HepG2 (cell line): ENCODE measurements around the gene TGM2. TPM values are rescaled to one million over a fixed set of nuclear protein-coding genes. Genes with fewer than 3 reads are reported as not detected.
A peak's percentile ranks its signal among the peaks of the same experiment; 100 is the strongest.

Source experiments
- ATAC-seq: fragments of 200-7000 bp; cut with Tn5 transposase; 3 replicates; pipeline ENCODE4 v1.9.1; 2020; ENCODE audit warnings: mild to moderate bottlenecking, moderate library complexity
- BruUV-seq: library from RNA; stranded (reverse); fragments of 400-500 nt; replicated peaks from 2 replicates; lab custom pipeline; 2021; lab: Mats Ljungman, UMichigan
- CTCF ChIA-PET: fragments of 300-600 bp; formaldehyde crosslinking; extraction: SDS; loops from one replicate; lab custom pipeline; 2021; ENCODE audit warnings: low total read pairs, inconsistent platforms, low intra/inter-chr PET ratio; lab: Yijun Ruan, JAX
- POLR2A ChIA-PET: fragments of 350-600 bp; sonication (Branson Sonifier 250); formaldehyde crosslinking; loops from one replicate; lab custom pipeline; 2020; ENCODE audit warnings: antibody characterized with exemption, inconsistent platforms; lab: Yijun Ruan, JAX
- DNase-seq: peaks from one replicate; pipeline ENCODE4 v3.0.0-alpha.2; 2015; ENCODE audit warnings: low spot score
- FAIRE-seq: peaks from 3 replicates; lab custom pipeline; 2011; peaks lifted over from hg19 to GRCh38; lab: Jason Lieb, UNC
- H2AFZ ChIP-seq: one replicate; pipeline ENCODE4 v1.6.1; 2011; ENCODE audit warnings: low read length, inconsistent platforms
- H3K27ac ChIP-seq: fragments of 300-600 bp; 3 replicates; pipeline ENCODE4 v1.8.0; 2011; ENCODE audit warnings: mixed run types, mild to moderate bottlenecking, mixed read lengths, low read length, inconsistent platforms; ENCODE audit not compliant: insufficient read depth; ENCODE audit errors: extremely low read length
- H3K27me3 ChIP-seq, 2 experiments: fragments of 200-600 bp in 1 of 2; 2 replicates in 1 of 2; 3 replicates in 1 of 2; pipeline versions ENCODE4 v1.6.0 to v1.8.0; 2011; ENCODE audit warnings: low read length in 2 of 2, mild to moderate bottlenecking in 2 of 2, moderate library complexity in 2 of 2, inconsistent platforms in 1 of 2; ENCODE audit not compliant: insufficient read depth in 2 of 2, control insufficient read depth in 1 of 2
- H3K36me3 ChIP-seq, 2 experiments: fragments of 200-600 bp in 1 of 2; replicated peaks in 1 of 2; 2 replicates in 1 of 2; 3 replicates in 1 of 2; pipeline versions ENCODE4 v1.5.1 to v1.8.0; 2011; ENCODE audit warnings: low read length in 2 of 2, inconsistent platforms in 1 of 2; ENCODE audit not compliant: insufficient read depth in 2 of 2, control insufficient read depth in 1 of 2
- H3K4me1 ChIP-seq: 2 replicates; pipeline ENCODE4 v1.5.1; 2012; ENCODE audit warnings: low read length, inconsistent platforms; ENCODE audit not compliant: insufficient read depth
- H3K4me2 ChIP-seq: 2 replicates; pipeline ENCODE4 v1.6.0; 2011; ENCODE audit warnings: low read depth, low read length, inconsistent platforms
- H3K4me3 ChIP-seq, 3 experiments: fragments of 200-600 bp in 1 of 3; sonication (generic), shearing (Covaris generic) in 1 of 3; replicated peaks in 1 of 3; 2 replicates each; pipeline ENCODE4 v1.5.1; 2011 to 2016; ENCODE audit warnings: low read length in 3 of 3, inconsistent platforms in 2 of 3, low read depth in 2 of 3, mild to moderate bottlenecking in 2 of 3, control low read depth in 1 of 3, mixed read lengths in 1 of 3; ENCODE audit not compliant: insufficient read depth in 1 of 3
- H3K79me2 ChIP-seq: one replicate; pipeline ENCODE4 v1.6.1; 2011; ENCODE audit warnings: low read length, inconsistent platforms; ENCODE audit not compliant: insufficient read depth
- H3K9ac ChIP-seq: 2 replicates; pipeline ENCODE4 v1.6.0; 2011; ENCODE audit warnings: mild to moderate bottlenecking, low read depth, low read length, inconsistent platforms; ENCODE audit not compliant: insufficient read depth
- H3K9me3 ChIP-seq: 2 replicates; pipeline ENCODE4 v1.5.1; 2012; ENCODE audit warnings: mild to moderate bottlenecking, low read length
- H4K20me1 ChIP-seq: 2 replicates; pipeline ENCODE4 v1.6.0; 2011; ENCODE audit warnings: inconsistent platforms, mild to moderate bottlenecking, low read length, moderate library complexity; ENCODE audit not compliant: insufficient read depth
- CENPT ChIP-seq: sonication (generic); formaldehyde crosslinking; IDR thresholded peaks from 2 replicates; pipeline ENCODE4 v1.8.0; 2022; ENCODE audit warnings: low read depth, mild to moderate bottlenecking, moderate library complexity, missing genetic modification reagents
- DNMT1 ChIP-seq: sonication (generic); formaldehyde crosslinking; IDR thresholded peaks from 2 replicates; pipeline ENCODE4 v1.5.1; 2020; ENCODE audit warnings: mild to moderate bottlenecking, missing genetic modification reagents
- DR1 ChIP-seq: sonication (generic); formaldehyde crosslinking; IDR thresholded peaks from 2 replicates; pipeline ENCODE4 v1.8.0; 2021; ENCODE audit warnings: mild to moderate bottlenecking, missing genetic modification reagents, inconsistent platforms
- FOXJ3 ChIP-seq: sonication (generic); formaldehyde crosslinking; IDR thresholded peaks from 2 replicates; pipeline ENCODE4 v1.4.0; 2020; ENCODE audit warnings: missing genetic modification reagents, mild to moderate bottlenecking, borderline replicate concordance
- ISL2 ChIP-seq: sonication (generic); formaldehyde crosslinking; IDR thresholded peaks from 2 replicates; pipeline ENCODE4 v1.5.0; 2020; ENCODE audit warnings: missing genetic modification reagents
- MAFG ChIP-seq: sonication (generic); formaldehyde crosslinking; IDR thresholded peaks from 2 replicates; pipeline ENCODE4 v1.5.1; 2020; ENCODE audit warnings: mild to moderate bottlenecking, missing genetic modification reagents
- MED1 ChIP-seq: sonication (generic); formaldehyde crosslinking; IDR thresholded peaks from 2 replicates; pipeline ENCODE4 v1.4.0; 2020; ENCODE audit warnings: missing genetic modification reagents
- MIER3 ChIP-seq: IDR thresholded peaks from 2 replicates; pipeline ENCODE4 v1.6.1; 2016; ENCODE audit warnings: missing compliant biosample characterization, borderline replicate concordance
- MXD1 ChIP-seq: sonication (generic); formaldehyde crosslinking; IDR thresholded peaks from 2 replicates; pipeline ENCODE4 v1.4.0; 2020; ENCODE audit warnings: mild to moderate bottlenecking, missing genetic modification reagents
- POLR2AphosphoS5 ChIP-seq: IDR thresholded peaks from 2 replicates; pipeline ENCODE4 v1.6.1; 2012; ENCODE audit warnings: low read depth, low read length
- POLR2G ChIP-seq: fragments of 200-400 bp; formaldehyde crosslinking; IDR thresholded peaks from 2 replicates; pipeline ENCODE4 v1.6.1; 2018; ENCODE audit warnings: mild to moderate bottlenecking, low read depth, low read length, moderate library complexity
- REL ChIP-seq: sonication (generic); formaldehyde crosslinking; conservative IDR thresholded peaks from 2 replicates; pipeline ENCODE4 v1.8.0; 2022; ENCODE audit warnings: mild to moderate bottlenecking, missing genetic modification reagents, moderate library complexity
- ZNF142 ChIP-seq: sonication (generic); formaldehyde crosslinking; IDR thresholded peaks from 2 replicates; pipeline ENCODE4 v1.4.0; 2020; ENCODE audit warnings: missing genetic modification reagents
- ZSCAN29 ChIP-seq: sonication (generic); formaldehyde crosslinking; conservative IDR thresholded peaks from 2 replicates; pipeline ENCODE4 v1.4.0; 2020; ENCODE audit warnings: mild to moderate bottlenecking, missing genetic modification reagents
- in situ Hi-C: cut with HindIII; loops from 2 replicates; pipeline ENCODE4 v1.10.0; 2017; ENCODE audit warnings: low pct_unique_long_range_greater_than_20kb; ENCODE audit not compliant: extremely low pct_ligation_motif_present
- intact Hi-C: fragments of 100-400 bp; cut with micrococcal nuclease; formaldehyde crosslinking; loops from one replicate; pipeline ENCODE4 v1.10.0; 2022; ENCODE audit not compliant: unreplicated experiment
- polyA plus RNA-seq, 8 experiments: library from polyadenylated mRNA; depleted of rRNA in 3 of 8; stranded (reverse) in 7 of 8; unstranded in 1 of 8; fragments of >200 nt; fragmentation: Illumina TruSeq in 4 of 8; extraction: Trizol in 4 of 8; gene quantifications; 2 replicates each; pipeline versions ENCODE4 v1.2.1 to v1.2.3, GENCODE V29; 2011 to 2016; ENCODE audit warnings: low read depth in 4 of 8, missing spikeins in 1 of 8, mixed read lengths in 1 of 8; ENCODE audit not compliant: insufficient read depth in 1 of 8
- total RNA-seq, 5 experiments: library from RNA; depleted of rRNA; stranded (reverse); fragments of >200 nt; fragmentation: Illumina TruSeq; extraction: Trizol; gene quantifications; 2 replicates each; pipeline ENCODE4 v1.2.3, GENCODE V29; 2016; ENCODE audit warnings: low read depth in 1 of 5
- TF ChIP-seq, protein P1 (sequence below): sonication (generic); formaldehyde crosslinking; IDR thresholded peaks from 2 replicates; pipeline ENCODE4 v1.4.0; 2020; ENCODE audit warnings: missing genetic modification reagents

TGM2 gene
- total and polyA plus RNA-seq, 2 of the 13 experiments (the other 11 are each of a cell fraction or from before 2014, with no cell fraction given), result 4.2 to 46.4 TPM

DNA sequence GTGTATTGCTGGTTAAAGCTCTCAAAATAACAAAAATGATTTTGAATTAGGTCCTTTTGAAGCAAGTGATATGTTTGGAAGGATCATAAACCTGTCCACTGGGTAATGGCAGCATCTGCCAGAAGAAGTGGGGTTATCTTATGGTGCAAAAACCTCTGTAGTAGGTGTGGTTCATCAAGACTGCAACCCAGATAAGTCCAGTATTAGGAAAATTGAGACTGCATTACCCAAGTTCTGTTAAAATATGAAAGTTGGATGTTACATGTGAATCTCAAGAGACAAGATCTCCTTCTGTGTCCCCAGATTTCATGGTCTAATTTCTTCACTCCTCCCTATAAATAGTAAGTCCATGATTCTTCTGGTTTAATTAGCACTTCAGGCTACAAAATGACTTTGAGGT is 72.2 kb downstream of the TGM2 start:
- intact Hi-C loops (no loop called here), in situ Hi-C loops (no loop called here)
- no peaks in the 10 kb centered on the region for H3K79me2 ChIP-seq
- peak overlapping the region; percentile 66 for H3K27ac ChIP-seq
- no peaks in the 10 kb centered on the region for H4K20me1 ChIP-seq
- H3K4me3 ChIP-seq, result no peak overlapping the region
- FAIRE-seq (no peak), ATAC-seq (no peak), DNase-seq (no peak)
- peaks cover 47% of the 10 kb centered on the region for H3K4me1 ChIP-seq
- no peak overlapping the region for H2AFZ ChIP-seq
- ChIA-PET CTCF (no interaction called here), POLR2A (interaction anchor here (1.2 to 3.2 kb wide), 8 partner anchors 9 to 342 kb away, joined by 4 to 20 read pairs (median 6); partner anchors contain the start of genes RPRD1B, SNHG17 and TTI1)
- H3K36me3 ChIP-seq, result peaks cover 20 to 38% of the 10 kb centered on the region in 2 experiments
- no TSS peak for BruUV-seq
- no peaks in the 10 kb centered on the region for H3K27me3 ChIP-seq
- TF ChIP-seq MAFG (CRISPR knock-in tag) (no peak), MXD1 (CRISPR knock-in tag) (no peak), FOXJ3 (CRISPR knock-in tag) (no peak), DNMT1 (CRISPR knock-in tag) (no peak), CENPT (no peak), MIER3 (CRISPR knock-in tag) (no peak), REL (CRISPR knock-in tag) (no peak), MED1 (CRISPR knock-in tag) (no peak), ZNF142 (CRISPR knock-in tag) (0 out of 2 replicates have a peak, but pooled peaks have one; percentile 3), POLR2AphosphoS5 (peak; percentile 33; the same call in 1 of the 2 replicates), ZSCAN29 (CRISPR knock-in tag) (no peak), POLR2G (0 out of 2 replicates have a peak, but pooled peaks have one; percentile 2), DR1 (no peak), ISL2 (no peak)
- TF ChIP-seq, protein P1, sequence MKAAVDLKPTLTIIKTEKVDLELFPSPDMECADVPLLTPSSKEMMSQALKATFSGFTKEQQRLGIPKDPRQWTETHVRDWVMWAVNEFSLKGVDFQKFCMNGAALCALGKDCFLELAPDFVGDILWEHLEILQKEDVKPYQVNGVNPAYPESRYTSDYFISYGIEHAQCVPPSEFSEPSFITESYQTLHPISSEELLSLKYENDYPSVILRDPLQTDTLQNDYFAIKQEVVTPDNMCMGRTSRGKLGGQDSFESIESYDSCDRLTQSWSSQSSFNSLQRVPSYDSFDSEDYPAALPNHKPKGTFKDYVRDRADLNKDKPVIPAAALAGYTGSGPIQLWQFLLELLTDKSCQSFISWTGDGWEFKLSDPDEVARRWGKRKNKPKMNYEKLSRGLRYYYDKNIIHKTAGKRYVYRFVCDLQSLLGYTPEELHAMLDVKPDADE (CRISPR knock-in tag), result no peak
- TF ChIP-seq, all 625 proteins: peak for 3
- Histone ChIP-seq H3K4me2 (no peak overlapping the region), H3K9me3 (no peaks in the 10 kb centered on the region), H3K9ac (no peak overlapping the region)
